AG10803 (cell line): ENCODE results near the gene MGMT.

Experiments used
- DNase-seq: peaks from one replicate; pipeline ENCODE4 v3.0.0; 2010; ENCODE audit warnings: low read depth
- H3K4me3 ChIP-seq: 2 replicates; pipeline ENCODE4 v1.5.1; 2011; ENCODE audit warnings: mild to moderate bottlenecking, low read length, control low read depth
- CTCF ChIP-seq: conservative IDR thresholded peaks from 2 replicates; pipeline ENCODE4 v1.5.1; 2011; ENCODE audit warnings: mild to moderate bottlenecking, low read length, control low read depth, inconsistent platforms

Gene MGMT

GRCh38 chr10:129586898-129587443 is 119.9 kb downstream of the MGMT start:
- no peak overlapping the region for H3K4me3 ChIP-seq
- no peak for TF ChIP-seq CTCF
- no peak for DNase-seq

- no peak for TF ChIP-seq CTCF
- no peak overlapping the region for H3K4me3 ChIP-seq
- DNase-seq = no peak
Observed at GRCh38 chr10:129589546-129589945, 122.5 kb downstream of the MGMT start.

GRCh38 chr10:129593953-129594352 is 126.9 kb downstream of the MGMT start:
- DNase-seq = no peak
- TF ChIP-seq CTCF = no peak
- no peak overlapping the region for H3K4me3 ChIP-seq

GRCh38 chr10:129594811-129595210 is 127.8 kb downstream of the MGMT start:
- DNase-seq = no peak
- TF ChIP-seq CTCF = no peak
- H3K4me3 ChIP-seq = no peak overlapping the region

- no peak for TF ChIP-seq CTCF
- DNase-seq = no peak
- no peak overlapping the region for H3K4me3 ChIP-seq
Observed at GRCh38 chr10:129598413-129598812, 131.4 kb downstream of the MGMT start.

GRCh38 chr10:129599160-129599559 is 132.1 kb downstream of the MGMT start:
- no peak overlapping the region for H3K4me3 ChIP-seq
- TF ChIP-seq CTCF = no peak
- DNase-seq = no peak

GRCh38 chr10:129601737-129602136 is 134.7 kb downstream of the MGMT start:
- TF ChIP-seq CTCF = no peak
- no peak for DNase-seq

More at GRCh38 chr10:129601737-129602136, 134.7 kb downstream of the MGMT start:
- H3K4me3 ChIP-seq = no peak overlapping the region
